HepG2 (cell line): ENCODE measurements around the gene ST6GALNAC4. TPM values are rescaled to one million over a fixed set of nuclear protein-coding genes. Genes with fewer than 3 reads are reported as not detected.
A peak's percentile ranks its signal among the peaks of the same experiment; 100 is the strongest.

ENCODE experiments used
- ATRX ChIP-seq: sonication (generic); formaldehyde crosslinking; IDR thresholded peaks from 2 replicates; pipeline ENCODE4 v1.4.0; 2020; ENCODE audit warnings: missing genetic modification reagents, borderline replicate concordance
- BATF2 ChIP-seq: sonication (generic); formaldehyde crosslinking; IDR thresholded peaks from 2 replicates; pipeline ENCODE4 v1.8.0; 2022; ENCODE audit warnings: mild to moderate bottlenecking, missing genetic modification reagents, moderate library complexity
- BRCA1 ChIP-seq: sonication (generic); formaldehyde crosslinking; IDR thresholded peaks from 2 replicates; pipeline ENCODE4 v1.4.0; 2020; ENCODE audit warnings: missing genetic modification reagents
- CBX2 ChIP-seq, 2 experiments: fragments of 200-600 bp in 1 of 2; sonication (generic); formaldehyde crosslinking in 1 of 2; IDR thresholded peaks; 2 replicates each; pipeline versions ENCODE4 v1.7.0 to v1.8.1; 2018 to 2022; ENCODE audit warnings: low read depth in 2 of 2, low read length in 1 of 2, mild to moderate bottlenecking in 1 of 2, missing genetic modification reagents in 1 of 2
- CBX5 ChIP-seq: sonication (generic); formaldehyde crosslinking; IDR thresholded peaks from 2 replicates; pipeline ENCODE4 v1.4.0; 2020; ENCODE audit warnings: missing genetic modification reagents, borderline replicate concordance
- CC2D1A ChIP-seq: sonication (generic); formaldehyde crosslinking; IDR thresholded peaks from 2 replicates; pipeline ENCODE4 v1.8.1; 2023; ENCODE audit warnings: mild to moderate bottlenecking, missing genetic modification reagents
- CCAR2 ChIP-seq: fragments of 200-400 bp; formaldehyde crosslinking; optimal IDR thresholded peaks from 2 replicates; pipeline ENCODE3; 2018; ENCODE audit warnings: low read depth, mild to moderate bottlenecking, low read length, moderate library complexity
- DMTF1 ChIP-seq: sonication (generic); formaldehyde crosslinking; IDR thresholded peaks from 2 replicates; pipeline ENCODE4 v1.4.0; 2020; ENCODE audit warnings: mild to moderate bottlenecking, missing genetic modification reagents
- FOXM1 ChIP-seq: sonication (generic); formaldehyde crosslinking; IDR thresholded peaks from 2 replicates; pipeline ENCODE4 v1.5.0; 2020; ENCODE audit warnings: missing genetic modification reagents
- HES4 ChIP-seq: sonication (generic); formaldehyde crosslinking; IDR thresholded peaks from 2 replicates; pipeline ENCODE4 v1.9.0; 2021; ENCODE audit warnings: mild to moderate bottlenecking, missing genetic modification reagents, borderline replicate concordance
- HNRNPUL1 ChIP-seq: fragments of 200-400 bp; formaldehyde crosslinking; IDR thresholded peaks from 2 replicates; pipeline ENCODE4 v1.6.1; 2017; ENCODE audit warnings: low read depth, mild to moderate bottlenecking, low read length, moderate library complexity
- NFATC3 ChIP-seq: sonication (generic); formaldehyde crosslinking; IDR thresholded peaks from 2 replicates; pipeline ENCODE4 v1.5.1; 2020; ENCODE audit warnings: mild to moderate bottlenecking, missing genetic modification reagents
- NKX3-1 ChIP-seq: sonication (generic); formaldehyde crosslinking; IDR thresholded peaks from 2 replicates; pipeline ENCODE4 v1.5.0; 2020; ENCODE audit warnings: missing genetic modification reagents
- NR2F6 ChIP-seq, 2 experiments: IDR thresholded peaks; 2 replicates each; pipeline ENCODE4 v1.6.1; 2016; ENCODE audit warnings: antibody characterized with exemption in 1 of 2, mild to moderate bottlenecking in 1 of 2
- RFXAP ChIP-seq: sonication (generic); formaldehyde crosslinking; IDR thresholded peaks from 2 replicates; pipeline ENCODE4 v1.4.0; 2020; ENCODE audit warnings: missing genetic modification reagents, borderline replicate concordance
- RORA ChIP-seq: sonication (generic); formaldehyde crosslinking; IDR thresholded peaks from 2 replicates; pipeline ENCODE4 v1.5.0; 2020; ENCODE audit warnings: mild to moderate bottlenecking, missing genetic modification reagents, moderate library complexity
- SMAD9 ChIP-seq: sonication (generic); formaldehyde crosslinking; IDR thresholded peaks from 2 replicates; pipeline ENCODE4 v1.5.1; 2020; ENCODE audit warnings: mild to moderate bottlenecking, missing genetic modification reagents
- TOE1 ChIP-seq: sonication (generic); formaldehyde crosslinking; IDR thresholded peaks from 2 replicates; pipeline ENCODE4 v1.4.0; 2020; ENCODE audit warnings: mild to moderate bottlenecking, missing genetic modification reagents
- ZBTB1 ChIP-seq: sonication (generic); formaldehyde crosslinking; IDR thresholded peaks from 2 replicates; pipeline ENCODE4 v1.4.0; 2020; ENCODE audit warnings: missing genetic modification reagents, borderline replicate concordance
- ZBTB43 ChIP-seq: sonication (generic); formaldehyde crosslinking; conservative IDR thresholded peaks from 2 replicates; pipeline ENCODE4 v1.4.0; 2020; ENCODE audit warnings: missing genetic modification reagents
- ZBTB46 ChIP-seq: sonication (generic); formaldehyde crosslinking; IDR thresholded peaks from 2 replicates; pipeline ENCODE4 v1.4.0; 2020; ENCODE audit warnings: mild to moderate bottlenecking, missing genetic modification reagents, borderline replicate concordance
- ZBTB8A ChIP-seq: sonication (generic); formaldehyde crosslinking; IDR thresholded peaks from 2 replicates; pipeline ENCODE4 v1.4.0; 2020; ENCODE audit warnings: mild to moderate bottlenecking, low read depth, missing genetic modification reagents, borderline replicate concordance
- ZFYVE20 ChIP-seq: sonication (generic); formaldehyde crosslinking; IDR thresholded peaks from 2 replicates; pipeline ENCODE4 v1.8.0; 2023; ENCODE audit warnings: low read depth, mild to moderate bottlenecking, moderate library complexity, missing genetic modification reagents, borderline replicate concordance
- ZNF251 ChIP-seq: sonication (generic); formaldehyde crosslinking; IDR thresholded peaks from 2 replicates; pipeline ENCODE4 v1.9.0; 2021; ENCODE audit warnings: mild to moderate bottlenecking, missing genetic modification reagents
- ZNF792 ChIP-seq: IDR thresholded peaks from 2 replicates; pipeline ENCODE4 v1.6.1; 2016
- ZNF850 ChIP-seq: sonication (generic); formaldehyde crosslinking; conservative IDR thresholded peaks from 2 replicates; pipeline ENCODE4 v1.9.0; 2021; ENCODE audit warnings: mild to moderate bottlenecking, missing genetic modification reagents
- polyA plus RNA-seq, 8 experiments: library from polyadenylated mRNA; depleted of rRNA in 3 of 8; stranded (reverse) in 7 of 8; unstranded in 1 of 8; fragments of >200 nt; fragmentation: Illumina TruSeq in 4 of 8; extraction: Trizol in 4 of 8; gene quantifications; 2 replicates each; pipeline versions ENCODE4 v1.2.1 to v1.2.3, GENCODE V29; 2011 to 2016; ENCODE audit warnings: low read depth in 4 of 8, missing spikeins in 1 of 8, mixed read lengths in 1 of 8; ENCODE audit not compliant: insufficient read depth in 1 of 8
- total RNA-seq, 5 experiments: library from RNA; depleted of rRNA; stranded (reverse); fragments of >200 nt; fragmentation: Illumina TruSeq; extraction: Trizol; gene quantifications; 2 replicates each; pipeline ENCODE4 v1.2.3, GENCODE V29; 2016; ENCODE audit warnings: low read depth in 1 of 5

ST6GALNAC4 gene
- total and polyA plus RNA-seq, 2 of the 13 experiments (the other 11 are each of a cell fraction or from before 2014, with no cell fraction given), result 18.8 to 27.7 TPM

GRCh38 chr9:127897193-127897692 is 19.6 kb downstream of the ST6GALNAC4 start (continued):
- TF ChIP-seq DMTF1 (no peak), ZNF850 (no peak), SMAD9 (CRISPR knock-in tag) (no peak), CBX5 (CRISPR knock-in tag) (0 out of 2 replicates have a peak, but pooled peaks have one; percentile 34), NFATC3 (CRISPR knock-in tag) (no peak), NR2F6 (IDR thresholded peaks at IDR 0.05) (peak; percentile 86), NR2F6 (CRISPR knock-in tag; IDR thresholded peaks at IDR 0.05) (peak; percentile 91), CC2D1A (CRISPR knock-in tag) (no peak), ZNF251 (CRISPR knock-in tag) (no peak), ZBTB8A (CRISPR knock-in tag) (no peak), ZBTB43 (no peak), RORA (CRISPR knock-in tag) (no peak), BATF2 (CRISPR knock-in tag) (no peak), CCAR2 (no peak), HNRNPUL1 (no peak), NKX3-1 (no peak), FOXM1 (CRISPR knock-in tag) (no peak), ZBTB46 (CRISPR knock-in tag) (no peak), BRCA1 (CRISPR knock-in tag) (no peak), CBX2 (IDR thresholded peaks at IDR 0.05; ENCODE audit: low read depth, low read length) (no peak), CBX2 (CRISPR knock-in tag; IDR thresholded peaks at IDR 0.05; ENCODE audit: low read depth) (no peak), ZBTB1 (CRISPR knock-in tag) (no peak), HES4 (CRISPR knock-in tag) (no peak), ATRX (CRISPR knock-in tag) (no peak), ZFYVE20 (CRISPR knock-in tag) (no peak), TOE1 (CRISPR knock-in tag) (no peak), RFXAP (CRISPR knock-in tag) (no peak), ZNF792 (CRISPR knock-in tag) (peak; percentile 10; the same call in 1 of the 2 replicates)
